OCI-LY1 (cell line): ENCODE results near the gene UTP25.

Experiments used
- EZH2 ChIP-seq: fragments of 200-600 bp; sonication (generic), shearing (Covaris generic); IDR thresholded peaks from 2 replicates; pipeline ENCODE4 v1.8.0; 2017; ENCODE audit warnings: borderline replicate concordance, mixed run types, mild to moderate bottlenecking, antibody characterized with exemption, low read length, moderate library complexity, mixed read lengths
- TF ChIP-seq, protein P1 (sequence below): fragments of 200-600 bp; sonication (generic), shearing (Covaris generic); IDR thresholded peaks from 2 replicates; pipeline ENCODE4 v1.5.1; 2017; ENCODE audit warnings: mild to moderate bottlenecking, antibody characterized with exemption, low read length, moderate library complexity, mixed read lengths

DNA sequence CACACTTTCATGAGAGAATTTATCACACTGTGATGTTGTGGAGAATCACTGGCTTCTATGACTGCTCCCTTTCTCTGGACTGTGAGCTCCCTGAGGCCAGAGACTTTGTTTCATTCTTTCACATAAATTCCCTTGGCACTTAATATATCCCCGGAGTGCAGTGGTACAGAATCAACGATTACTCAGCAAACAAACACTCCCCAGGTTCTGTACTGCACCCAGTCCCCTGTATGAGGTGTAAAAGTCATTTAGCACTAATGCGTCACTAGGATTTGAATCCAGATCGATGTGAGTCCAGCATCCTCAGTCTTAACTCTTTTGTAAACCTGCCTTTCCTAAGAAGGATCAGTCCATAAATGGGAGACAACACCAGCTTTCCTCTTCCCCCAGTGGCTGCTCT is 6.8 kb upstream of the UTP25 start:
- TF ChIP-seq, protein P1, sequence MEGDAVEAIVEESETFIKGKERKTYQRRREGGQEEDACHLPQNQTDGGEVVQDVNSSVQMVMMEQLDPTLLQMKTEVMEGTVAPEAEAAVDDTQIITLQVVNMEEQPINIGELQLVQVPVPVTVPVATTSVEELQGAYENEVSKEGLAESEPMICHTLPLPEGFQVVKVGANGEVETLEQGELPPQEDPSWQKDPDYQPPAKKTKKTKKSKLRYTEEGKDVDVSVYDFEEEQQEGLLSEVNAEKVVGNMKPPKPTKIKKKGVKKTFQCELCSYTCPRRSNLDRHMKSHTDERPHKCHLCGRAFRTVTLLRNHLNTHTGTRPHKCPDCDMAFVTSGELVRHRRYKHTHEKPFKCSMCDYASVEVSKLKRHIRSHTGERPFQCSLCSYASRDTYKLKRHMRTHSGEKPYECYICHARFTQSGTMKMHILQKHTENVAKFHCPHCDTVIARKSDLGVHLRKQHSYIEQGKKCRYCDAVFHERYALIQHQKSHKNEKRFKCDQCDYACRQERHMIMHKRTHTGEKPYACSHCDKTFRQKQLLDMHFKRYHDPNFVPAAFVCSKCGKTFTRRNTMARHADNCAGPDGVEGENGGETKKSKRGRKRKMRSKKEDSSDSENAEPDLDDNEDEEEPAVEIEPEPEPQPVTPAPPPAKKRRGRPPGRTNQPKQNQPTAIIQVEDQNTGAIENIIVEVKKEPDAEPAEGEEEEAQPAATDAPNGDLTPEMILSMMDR, result no peak
- no peak for TF ChIP-seq EZH2
